Neuronal stem cell (in vitro differentiated cells): ENCODE data around the gene SLC6A11.

Source experiments
- DNase-seq: peaks from one replicate; pipeline ENCODE4 v3.0.0-alpha.2; 2013; ENCODE audit warnings: low spot score
- H2AFZ ChIP-seq: one replicate; pipeline ENCODE4 v1.6.1; 2013; ENCODE audit warnings: mild to moderate bottlenecking, low read length, inconsistent platforms
- H2AK5ac ChIP-seq: 2 replicates; pipeline ENCODE4 v1.6.1; 2013; ENCODE audit warnings: low read depth, mild to moderate bottlenecking, inconsistent platforms, low read length, moderate library complexity, mixed read lengths
- H2BK120ac ChIP-seq: 2 replicates; pipeline ENCODE4 v1.6.1; 2013; ENCODE audit warnings: low read depth, mild to moderate bottlenecking, inconsistent platforms, low read length, moderate library complexity, mixed read lengths
- H2BK12ac ChIP-seq: one replicate; pipeline ENCODE4 v1.6.1; 2013; ENCODE audit warnings: low read length, inconsistent platforms
- H2BK15ac ChIP-seq: 2 replicates; pipeline ENCODE4 v1.6.1; 2013; ENCODE audit warnings: mild to moderate bottlenecking, low read length, inconsistent platforms, mixed read lengths
- H2BK5ac ChIP-seq: one replicate; pipeline ENCODE4 v1.6.1; 2013; ENCODE audit warnings: inconsistent platforms, mild to moderate bottlenecking, low read length, moderate library complexity
- H3K14ac ChIP-seq: one replicate; pipeline ENCODE4 v1.6.1; 2013; ENCODE audit warnings: low read length, inconsistent platforms
- H3K18ac ChIP-seq: 2 replicates; pipeline ENCODE4 v1.6.1; 2013; ENCODE audit warnings: low read length, inconsistent platforms
- H3K23ac ChIP-seq: 2 replicates; pipeline ENCODE4 v1.6.1; 2013; ENCODE audit warnings: low read depth, mild to moderate bottlenecking, mixed read lengths, low read length, inconsistent platforms; ENCODE audit not compliant: poor library complexity
- H3K27ac ChIP-seq: replicated peaks from 3 replicates; pipeline ENCODE4 v1.5.1; 2013; ENCODE audit warnings: low read length, inconsistent platforms
- H3K27me3 ChIP-seq, 3 experiments: 2 replicates each; pipeline ENCODE4 v1.6.1; 2013; ENCODE audit warnings: low read length in 3 of 3, mild to moderate bottlenecking in 2 of 3, inconsistent platforms in 1 of 3, low read depth in 1 of 3, mixed read lengths in 1 of 3, moderate library complexity in 1 of 3; ENCODE audit not compliant: control insufficient read depth in 3 of 3, insufficient read depth in 3 of 3
- H3K36me3 ChIP-seq, 2 donors: replicated peaks in 1 of 2; 2 replicates each; pipeline ENCODE4 v1.6.1; 2013; ENCODE audit warnings: low read length in 2 of 2; ENCODE audit not compliant: control insufficient read depth in 2 of 2, insufficient read depth in 2 of 2
- H3K4ac ChIP-seq: 2 replicates; pipeline ENCODE4 v1.6.1; 2013; ENCODE audit warnings: inconsistent platforms, mild to moderate bottlenecking, low read length, moderate library complexity
- H3K4me1 ChIP-seq, 2 donors: 1 replicate in 1 of 2; 2 replicates in 1 of 2; pipeline ENCODE4 v1.6.1; 2013; ENCODE audit warnings: low read length in 2 of 2, low read depth in 1 of 2; ENCODE audit not compliant: control insufficient read depth in 2 of 2, insufficient read depth in 1 of 2
- H3K4me2 ChIP-seq: one replicate; pipeline ENCODE4 v1.6.1; 2013; ENCODE audit warnings: mild to moderate bottlenecking, low read length, inconsistent platforms; ENCODE audit not compliant: insufficient read depth, poor library complexity, severe bottlenecking
- H3K4me3 ChIP-seq, 2 donors: 2 replicates each; pipeline ENCODE4 v1.5.1; 2013; ENCODE audit warnings: low read length in 2 of 2, mild to moderate bottlenecking in 2 of 2, inconsistent platforms in 1 of 2, moderate library complexity in 1 of 2
- H3K79me1 ChIP-seq: one replicate; pipeline ENCODE4 v1.6.1; 2013; ENCODE audit warnings: low read depth, mild to moderate bottlenecking, inconsistent platforms, low read length, moderate library complexity
- H3K9ac ChIP-seq: one replicate; pipeline ENCODE4 v1.6.1; 2013; ENCODE audit warnings: mild to moderate bottlenecking, low read depth, low read length, inconsistent platforms; ENCODE audit not compliant: poor library complexity
- H3K9me3 ChIP-seq, 2 donors: replicated peaks in 1 of 2; 2 replicates each; pipeline versions ENCODE3 to v1.6.1; 2013; ENCODE audit warnings: low read length in 2 of 2, mild to moderate bottlenecking in 2 of 2, inconsistent platforms in 1 of 2, low read depth in 1 of 2, mixed read lengths in 1 of 2, moderate library complexity in 1 of 2; ENCODE audit not compliant: control insufficient read depth in 2 of 2, insufficient read depth in 1 of 2
- H4K8ac ChIP-seq: one replicate; pipeline ENCODE4 v1.6.1; 2013; ENCODE audit warnings: low read depth, mild to moderate bottlenecking, inconsistent platforms, low read length, moderate library complexity
- H4K91ac ChIP-seq: one replicate; pipeline ENCODE4 v1.6.1; 2013; ENCODE audit warnings: low read length, low read depth, mild to moderate bottlenecking, inconsistent platforms; ENCODE audit not compliant: poor library complexity
- WGBS, 2 donors: extraction: QIAGEN DNeasy Blood & Tissue Kit; methylation state at CpG; one replicate each; pipeline ENCODE4 v1.1.7; 2013; ENCODE audit warnings: missing lambda C conversion rate in 2 of 2, mixed read lengths in 1 of 2; ENCODE audit not compliant: insufficient read length in 2 of 2, insufficient replicate concordance in 1 of 2; ENCODE audit errors: extremely low coverage in 2 of 2; 5-methylcytosine and 5-hydroxymethylcytosine counted together

The SLC6A11 gene

DNA sequence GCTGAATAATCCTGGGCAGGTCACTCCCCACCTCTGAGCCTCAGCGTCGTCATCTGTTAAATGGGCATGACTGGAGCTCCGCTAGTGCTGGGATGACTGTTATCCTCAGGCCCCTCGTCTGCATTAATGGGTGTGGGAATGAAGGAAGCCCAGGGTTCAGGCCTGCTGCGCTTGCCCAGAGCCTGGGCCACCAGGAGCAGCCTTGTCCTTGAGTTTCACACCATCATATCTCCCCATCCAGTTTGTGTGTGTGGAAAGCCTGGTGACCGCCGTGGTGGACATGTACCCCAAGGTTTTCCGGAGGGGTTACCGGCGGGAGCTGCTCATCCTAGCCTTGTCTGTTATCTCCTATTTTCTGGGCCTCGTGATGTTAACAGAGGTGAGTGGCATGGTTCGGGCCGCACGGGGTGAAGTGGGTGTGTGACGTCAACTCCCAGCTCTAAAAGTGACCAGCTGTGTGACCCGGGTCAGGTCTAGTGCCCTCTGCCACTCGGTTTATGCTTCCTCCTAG lies 113.0 kb downstream of the SLC6A11 start:
- no peak overlapping the region for H4K91ac ChIP-seq
- H3K79me1 ChIP-seq, result no peaks in the 10 kb centered on the region
- no peaks in the 10 kb centered on the region for H3K36me3 ChIP-seq
- no peak for DNase-seq
- H3K9ac ChIP-seq, result peak overlapping the region; percentile 10
- no peaks in the 10 kb centered on the region for H3K27me3 ChIP-seq
- no peak overlapping the region for H3K27ac ChIP-seq
- H3K23ac ChIP-seq, result no peak overlapping the region
- no peak overlapping the region for H2BK5ac ChIP-seq
- no peak overlapping the region for H3K14ac ChIP-seq
- H2BK15ac ChIP-seq, result no peak overlapping the region
- WGBS, 2 donors, result no CpG with 5 or more reads among the region's 17 CpGs
- H2AFZ ChIP-seq, result no peak overlapping the region
- peaks cover 0 to 2% of the 10 kb centered on the region in 2 donors for H3K4me1 ChIP-seq
- no peak overlapping the region for H2AK5ac ChIP-seq
- H3K4me2 ChIP-seq, result no peak overlapping the region
- peaks cover 0 to 3% of the 10 kb centered on the region in 2 donors for H3K9me3 ChIP-seq
- no peak overlapping the region for H4K8ac ChIP-seq
- H2BK120ac ChIP-seq, result no peak overlapping the region
- H3K4me3 ChIP-seq, result no peak overlapping the region
- peak overlapping the region; percentile 8 for H3K18ac ChIP-seq
- H2BK12ac ChIP-seq, result peak overlapping the region; percentile 30
- no peak overlapping the region for H3K4ac ChIP-seq

GRCh38 chr3:10929978-10930665 lies 114.1 kb downstream of the SLC6A11 start:
- Histone ChIP-seq H3K36me3 (no peaks in the 10 kb centered on the region), H3K4ac (no peak overlapping the region), H4K91ac (no peak overlapping the region), H3K14ac (no peak overlapping the region), H3K23ac (no peak overlapping the region), H2AFZ (no peak overlapping the region), H3K18ac (no peak overlapping the region), H2BK5ac (no peak overlapping the region), H4K8ac (no peak overlapping the region), H3K9ac (no peak overlapping the region), H3K27me3 (no peaks in the 10 kb centered on the region), H3K4me2 (no peak overlapping the region), H2AK5ac (no peak overlapping the region), H2BK12ac (peak overlapping the region; percentile 65), H3K4me3 (no peak overlapping the region), H3K4me1 (peaks cover 0 to 2% of the 10 kb centered on the region in 2 donors), H2BK120ac (no peak overlapping the region), H3K79me1 (no peaks in the 10 kb centered on the region), H3K27ac (no peak overlapping the region), H3K9me3 (peaks cover 0 to 3% of the 10 kb centered on the region in 2 donors), H2BK15ac (no peak overlapping the region)
- no CpG with 5 or more reads among the region's 9 CpGs for WGBS, 2 donors
- DNase-seq, result no peak

- H3K36me3 ChIP-seq, result no peaks in the 10 kb centered on the region
- H3K9ac ChIP-seq, result no peak overlapping the region
- H3K4ac ChIP-seq, result no peak overlapping the region
- H3K79me1 ChIP-seq, result no peaks in the 10 kb centered on the region
- no peak overlapping the region for H2BK5ac ChIP-seq
- no peak overlapping the region for H3K23ac ChIP-seq
- H3K4me2 ChIP-seq, result no peak overlapping the region
- peak overlapping the region; percentile 65 for H2BK12ac ChIP-seq
- H3K27me3 ChIP-seq, result no peaks in the 10 kb centered on the region
- peaks cover 0 to 1% of the 10 kb centered on the region in 2 donors for H3K9me3 ChIP-seq
- H3K14ac ChIP-seq, result no peak overlapping the region
- no peak overlapping the region for H2AK5ac ChIP-seq
- no peak overlapping the region for H4K91ac ChIP-seq
- H2AFZ ChIP-seq, result no peak overlapping the region
- H4K8ac ChIP-seq, result no peak overlapping the region
- no peak for DNase-seq
- H2BK120ac ChIP-seq, result no peak overlapping the region
- H3K18ac ChIP-seq, result peak overlapping the region; percentile 14
- H3K27ac ChIP-seq, result no peak overlapping the region
- H3K4me3 ChIP-seq, result no peak overlapping the region
- WGBS, 2 donors, result no CpG with 5 or more reads among the region's 8 CpGs
- no peak overlapping the region for H2BK15ac ChIP-seq
- peaks cover 0 to 2% of the 10 kb centered on the region in 2 donors for H3K4me1 ChIP-seq
Measured at GRCh38 chr3:10930666-10931040, 114.6 kb downstream of the SLC6A11 start.

DNA sequence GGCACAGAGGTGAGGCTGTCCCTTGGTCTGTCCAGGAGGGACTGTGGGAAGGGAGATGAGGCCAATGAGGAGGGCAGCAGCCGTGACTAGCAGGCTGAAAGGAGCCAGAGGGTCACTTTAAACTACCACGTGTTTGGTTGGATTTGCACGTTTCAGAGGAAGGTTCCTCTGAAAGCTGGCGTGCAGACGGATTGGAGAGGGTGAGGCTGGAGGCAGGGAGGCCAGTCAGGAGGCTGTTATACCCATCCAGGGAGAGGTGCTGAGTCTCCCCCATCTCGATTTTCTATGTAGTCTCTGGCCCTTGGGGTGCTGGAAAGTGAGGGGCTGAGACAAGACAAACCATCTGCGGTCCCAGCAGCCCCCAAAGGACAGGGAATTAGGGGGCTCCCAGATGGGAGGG lies 116.6 kb downstream of the SLC6A11 start:
- Histone ChIP-seq H2BK120ac (no peak overlapping the region), H2AFZ (no peak overlapping the region)
- DNase-seq, result no peak

More for the DNA sequence above, 116.6 kb downstream of the SLC6A11 start:
- H3K4ac ChIP-seq, result no peak overlapping the region
- no peak overlapping the region for H3K27ac ChIP-seq
- H2BK12ac ChIP-seq, result no peak overlapping the region
- no peak overlapping the region for H4K8ac ChIP-seq
- H3K14ac ChIP-seq, result no peak overlapping the region
- no CpG with 5 or more reads among the region's 7 CpGs for WGBS, 2 donors
- peaks cover 0 to 4% (median 0%) of the 10 kb centered on the region in 3 experiments for H3K27me3 ChIP-seq
- no peaks in the 10 kb centered on the region for H3K36me3 ChIP-seq
- H3K9me3 ChIP-seq, result no peaks in the 10 kb centered on the region
- H3K18ac ChIP-seq, result no peak overlapping the region
- no peak overlapping the region for H2BK5ac ChIP-seq
- H2BK15ac ChIP-seq, result no peak overlapping the region
- H2AK5ac ChIP-seq, result peak overlapping the region; percentile 5
- no peak overlapping the region for H3K4me3 ChIP-seq
- no peak overlapping the region for H4K91ac ChIP-seq
- peak overlapping the region; percentile 1 for H3K23ac ChIP-seq
- H3K4me1 ChIP-seq, result peaks cover 0 to 2% of the 10 kb centered on the region in 2 donors
- H3K4me2 ChIP-seq, result no peak overlapping the region
- H3K79me1 ChIP-seq, result no peaks in the 10 kb centered on the region
- H3K9ac ChIP-seq, result no peak overlapping the region
